G401 (cell line): ENCODE data around the gene ZNF488. TPM values are rescaled to one million over a fixed set of nuclear protein-coding genes. Genes with fewer than 3 reads are reported as not detected.

Source experiments
- DNase-seq: peaks from one replicate; pipeline ENCODE4 v3.0.0-alpha.2; 2015; ENCODE audit warnings: low spot score
- in situ Hi-C: cut with HindIII; loops from 2 replicates; pipeline ENCODE4 v1.10.0; 2016; ENCODE audit warnings: low sequenced_read_pairs, mixed read lengths
- total RNA-seq: library from RNA; depleted of rRNA; stranded (reverse); fragments of >200 nt; shearing (Covaris generic); gene quantifications from 2 replicates; pipeline ENCODE4 v1.2.3, GENCODE V29; 2014

The ZNF488 gene
- total RNA-seq, 1 experiment from 2014 or later = not detected

- DNase-seq = no peak
- in situ Hi-C loops = no loop called here
These were observed 13.9 kb downstream of the ZNF488 start for GRCh38 chr10:47370015-47370767.

DNA sequence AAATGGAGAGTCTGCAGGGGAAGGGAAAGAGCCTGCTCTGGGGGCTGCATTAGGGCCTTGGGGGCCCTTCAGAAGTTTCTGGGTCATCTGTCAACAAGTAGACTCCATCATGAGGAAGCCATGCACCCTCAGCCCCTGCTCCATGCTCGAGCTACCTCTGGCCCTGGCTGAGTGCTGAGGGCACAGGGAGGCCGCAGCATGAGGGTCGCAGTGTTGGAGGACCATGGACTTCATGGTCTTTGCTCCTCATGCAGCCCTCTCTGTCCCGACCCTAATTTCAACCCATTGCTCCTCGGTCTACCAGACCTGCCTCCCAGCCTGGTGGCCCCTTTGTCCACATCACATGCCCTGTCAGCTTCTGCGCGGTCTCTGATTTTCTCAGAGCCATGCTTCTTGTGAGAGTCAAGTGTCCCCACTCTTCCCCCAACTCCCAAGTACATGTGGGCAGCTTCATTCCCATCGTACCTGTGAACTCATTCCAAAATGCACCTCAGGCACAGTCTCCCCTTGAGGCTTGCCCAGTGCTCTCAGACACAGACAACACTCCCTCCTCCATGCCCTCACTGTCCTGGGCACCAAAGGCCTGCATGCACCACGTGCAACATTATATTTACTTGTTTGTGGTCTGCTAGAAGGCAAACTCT lies 14.7 kb downstream of the ZNF488 start:
- in situ Hi-C loops = no loop called here
- DNase-seq = no peak

- in situ Hi-C loops = no loop called here
- peak; percentile 52 for DNase-seq
These were observed 15.5 kb downstream of the ZNF488 start for GRCh38 chr10:47368431-47369180.

GRCh38 chr10:47367646-47368045 lies 16.4 kb downstream of the ZNF488 start:
- DNase-seq = no peak
- in situ Hi-C loops = no loop called here

DNA sequence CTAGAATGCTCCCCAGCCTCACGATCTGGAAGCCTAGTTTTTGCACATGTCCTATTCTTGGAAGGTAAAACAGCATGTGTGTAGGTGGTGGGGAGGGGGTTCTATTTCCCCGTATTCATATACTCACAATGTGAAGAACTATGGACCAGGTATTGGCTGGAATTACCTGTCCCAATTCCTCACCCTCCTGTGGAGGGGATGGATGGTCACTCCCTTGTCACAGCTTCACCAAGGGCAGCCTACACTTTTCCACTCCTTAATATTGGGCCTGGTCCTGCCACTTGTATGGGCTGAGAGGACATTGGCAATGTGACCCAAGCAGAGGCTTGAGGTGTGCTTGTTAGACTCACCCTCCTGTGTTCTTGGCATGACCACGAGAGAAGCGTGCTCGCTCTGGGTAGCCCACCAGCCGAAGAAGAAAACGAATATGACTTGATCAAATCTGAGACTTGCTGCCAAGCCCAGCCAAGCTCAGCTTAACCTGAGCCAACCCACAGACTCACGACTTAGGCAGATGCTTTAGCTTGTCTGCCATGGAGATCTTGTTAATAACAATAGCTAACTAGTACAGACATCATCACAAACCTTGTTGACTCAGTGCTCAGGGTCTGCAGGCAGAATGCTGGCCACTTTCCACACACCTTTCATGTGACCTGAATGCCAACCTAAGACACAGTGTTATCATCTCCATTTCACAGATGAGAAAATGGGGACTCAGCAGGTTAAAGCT lies 17.2 kb downstream of the ZNF488 start:
- in situ Hi-C loops = no loop called here
- DNase-seq = no peak

DNA sequence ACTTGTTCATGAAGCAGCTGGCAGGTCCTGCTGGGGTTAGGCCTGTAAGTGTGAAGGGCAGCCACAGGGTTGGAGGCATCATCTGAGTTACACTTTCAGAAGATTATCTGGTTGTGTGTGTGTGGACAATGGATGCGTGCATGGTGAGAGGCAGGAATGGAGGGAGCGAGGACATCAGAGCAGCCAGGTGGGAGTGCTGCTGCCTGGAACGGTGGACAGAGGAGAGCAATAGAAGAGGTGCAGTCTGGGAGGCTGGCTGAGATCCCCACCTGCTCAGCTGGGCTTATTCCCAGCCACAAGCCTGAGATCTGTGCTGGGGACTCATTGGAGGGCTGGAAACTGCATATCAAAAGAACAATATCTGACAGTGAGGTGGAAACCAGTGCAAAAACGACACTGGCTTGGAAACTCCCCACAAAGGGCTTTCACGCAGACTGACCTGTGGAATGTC lies 17.9 kb downstream of the ZNF488 start:
- in situ Hi-C loops = no loop called here
- DNase-seq = peak; percentile 55

GRCh38 chr10:47365431-47366180 lies 18.5 kb downstream of the ZNF488 start:
- in situ Hi-C loops = no loop called here
- no peak for DNase-seq

DNA sequence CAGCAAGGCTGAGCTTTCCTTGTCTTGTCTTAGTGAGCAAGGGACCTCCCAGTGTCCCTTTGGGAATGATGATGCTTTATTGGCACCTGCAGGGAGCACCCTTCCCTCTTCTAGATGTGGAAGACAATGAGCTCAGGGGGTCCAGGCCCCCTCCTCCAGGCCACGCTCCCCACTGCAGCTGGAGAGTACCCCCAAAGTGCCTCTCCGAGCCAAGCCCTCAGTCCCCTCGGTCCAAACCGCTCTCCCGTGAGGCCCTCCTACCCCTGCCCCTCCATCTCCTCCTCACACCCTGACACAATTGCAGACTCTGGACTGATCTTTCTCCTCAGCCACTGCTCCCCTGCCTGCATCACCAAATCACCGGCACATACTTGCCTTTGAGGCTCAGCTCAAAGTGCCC lies 19.2 kb downstream of the ZNF488 start:
- in situ Hi-C loops = no loop called here
- DNase-seq = no peak

DNA sequence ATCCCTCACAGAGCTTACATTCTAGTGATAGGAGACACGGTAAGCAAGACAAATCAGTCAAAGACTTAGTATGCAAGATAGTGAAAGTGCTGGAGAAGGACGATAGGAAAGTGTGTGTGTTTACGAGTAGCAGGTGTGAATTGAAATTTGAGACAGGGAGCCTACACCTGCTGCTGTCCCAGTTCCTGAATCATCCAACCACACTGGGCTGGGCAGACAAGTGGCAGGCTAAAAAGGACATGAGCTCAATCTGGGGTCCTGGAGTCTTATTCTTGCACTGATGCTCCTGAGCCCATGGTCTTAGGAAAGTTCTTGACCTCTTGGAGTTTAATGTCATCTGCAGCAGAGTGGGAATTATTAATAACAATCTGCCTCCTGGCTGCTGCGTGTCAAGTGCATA lies 19.7 kb downstream of the ZNF488 start:
- DNase-seq = no peak
- in situ Hi-C loops = no loop called here

- in situ Hi-C loops = no loop called here
- DNase-seq = no peak
These were observed 20.3 kb downstream of the ZNF488 start for GRCh38 chr10:47363781-47364180.

GRCh38 chr10:47362199-47362598 lies 21.9 kb downstream of the ZNF488 start:
- in situ Hi-C loops = no loop called here
- no peak for DNase-seq

GRCh38 chr10:47361293-47361692 lies 22.8 kb downstream of the ZNF488 start:
- in situ Hi-C loops = no loop called here

DNA sequence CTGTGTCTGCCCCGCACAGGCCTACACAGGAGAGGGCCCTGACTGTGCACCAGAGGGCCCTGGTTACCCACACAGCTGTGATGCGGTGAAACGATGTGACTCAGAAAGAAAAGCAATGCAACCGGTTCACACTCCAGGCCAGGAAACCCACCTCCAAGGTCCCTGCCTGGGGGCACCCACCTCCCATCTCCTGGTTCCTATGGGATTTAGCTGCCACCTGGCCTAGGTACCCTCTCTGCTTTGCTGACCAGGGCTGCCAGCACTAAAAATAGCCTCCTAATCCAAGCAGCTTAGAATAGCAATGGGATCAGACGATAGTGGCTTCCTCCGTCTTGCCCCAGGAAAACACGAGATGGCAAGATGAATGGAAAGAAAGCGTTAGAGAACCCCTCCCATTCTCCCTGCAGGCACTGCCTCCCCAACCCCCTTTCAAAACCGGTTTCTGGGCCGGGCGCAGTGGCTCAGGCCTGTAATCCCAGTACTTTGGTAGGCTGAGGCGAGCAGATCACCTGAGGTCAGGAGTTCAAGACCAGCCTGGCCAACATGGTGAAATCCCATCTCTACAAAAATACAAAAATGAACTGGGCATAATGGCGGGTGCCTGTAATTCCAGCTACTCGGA lies 23.6 kb downstream of the ZNF488 start:
- in situ Hi-C loops = no loop called here
- no peak for DNase-seq

More at GRCh38 chr10:47361293-47361692, 22.8 kb downstream of the ZNF488 start:
- no peak for DNase-seq

DNA sequence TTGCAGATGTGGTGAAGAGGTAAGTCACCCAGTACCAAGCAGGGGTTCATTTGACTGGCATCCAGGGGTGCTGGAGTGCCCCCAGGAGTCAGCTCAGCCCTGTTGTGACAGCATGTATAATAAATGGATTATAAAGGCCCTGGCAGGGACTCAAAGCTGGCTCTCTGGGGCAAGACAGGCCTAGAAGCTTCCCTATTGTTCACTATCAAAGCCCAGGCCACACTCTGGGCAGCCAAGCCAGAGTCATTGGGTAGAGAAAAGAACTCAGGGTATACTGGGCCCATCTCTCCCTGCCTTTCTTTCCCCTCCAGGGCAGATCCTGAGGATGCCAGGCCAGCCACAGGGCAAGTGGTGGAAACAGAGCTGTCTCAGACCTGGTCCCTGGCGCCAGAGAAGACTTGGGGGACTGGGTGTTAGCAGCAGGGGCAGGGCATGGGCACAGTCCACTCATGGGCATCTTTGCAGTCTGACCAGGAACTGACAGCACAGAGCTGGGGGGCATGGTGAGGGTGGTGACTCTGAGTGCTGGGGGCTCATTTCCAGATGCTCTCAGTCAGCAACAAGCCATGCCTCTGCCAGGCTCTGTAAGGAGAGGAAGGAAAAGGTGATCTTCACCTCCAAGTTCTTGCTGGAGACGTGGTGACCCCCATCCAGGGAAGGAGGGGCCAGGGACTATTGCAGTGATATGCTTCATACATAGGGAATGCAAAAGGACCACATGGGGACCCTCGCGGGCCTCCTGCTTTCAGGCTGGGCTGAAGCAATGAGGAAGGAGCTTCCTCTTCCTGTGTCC lies 24.3 kb downstream of the ZNF488 start:
- DNase-seq = no peak
- in situ Hi-C loops = no loop called here

DNA sequence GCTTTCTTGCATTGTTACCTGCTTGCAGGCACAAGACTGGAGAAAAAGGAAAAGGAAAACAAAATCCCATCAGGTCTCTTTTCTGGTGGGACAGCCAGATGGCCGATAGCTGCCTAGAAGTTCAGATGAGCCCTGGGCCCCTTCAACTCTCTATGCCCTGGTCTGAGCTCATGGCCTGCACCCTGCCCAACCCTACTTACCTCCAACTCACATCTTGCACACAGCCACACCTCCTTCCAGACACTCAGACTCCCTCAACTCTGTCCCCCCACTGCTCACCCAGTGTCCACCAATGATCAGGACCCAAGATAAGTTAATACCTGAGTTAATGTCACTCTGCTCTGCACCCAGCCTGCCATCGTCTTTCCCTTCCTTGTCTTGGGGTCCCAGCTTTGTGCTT lies 25.0 kb downstream of the ZNF488 start:
- in situ Hi-C loops = no loop called here
- DNase-seq = no peak

DNA sequence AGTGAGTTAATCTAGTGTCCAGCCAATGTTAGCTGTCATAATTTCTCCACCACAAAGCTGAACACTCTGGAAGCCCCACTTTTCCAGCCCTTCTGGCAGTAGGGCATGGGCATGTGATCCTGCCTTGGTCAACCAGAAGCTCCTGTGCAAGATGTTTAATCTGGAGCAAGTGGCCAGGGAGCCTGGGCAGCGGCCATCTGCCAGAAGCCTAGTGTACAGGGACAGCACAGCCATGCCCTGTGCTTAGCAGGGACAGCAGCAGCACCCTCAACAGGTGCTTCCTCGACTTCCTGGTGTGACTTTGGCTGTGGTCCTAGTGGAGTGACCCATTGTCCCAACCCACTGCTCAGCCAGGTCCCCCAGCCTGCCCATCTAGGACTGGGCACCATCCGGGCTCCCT lies 25.6 kb downstream of the ZNF488 start:
- peak; percentile 79 for DNase-seq
- in situ Hi-C loops = no loop called here

GRCh38 chr10:47357911-47358310 lies 26.2 kb downstream of the ZNF488 start:
- no peak for DNase-seq
- in situ Hi-C loops = no loop called here

DNA sequence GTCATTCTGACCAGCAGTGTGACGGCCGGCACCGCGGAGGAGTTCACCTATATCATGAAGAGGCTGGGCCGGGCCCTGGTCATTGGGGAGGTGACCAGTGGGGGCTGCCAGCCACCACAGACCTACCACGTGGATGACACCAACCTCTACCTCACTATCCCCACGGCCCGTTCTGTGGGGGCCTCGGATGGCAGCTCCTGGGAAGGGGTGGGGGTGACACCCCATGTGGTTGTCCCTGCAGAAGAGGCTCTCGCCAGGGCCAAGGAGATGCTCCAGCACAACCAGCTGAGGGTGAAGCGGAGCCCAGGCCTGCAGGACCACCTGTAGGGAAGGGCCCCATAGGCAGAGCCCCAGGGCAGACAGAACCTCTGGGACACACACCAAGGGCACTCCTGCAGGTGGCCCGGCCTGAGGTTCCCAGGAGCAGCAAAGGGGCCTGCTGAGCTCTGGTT lies 26.9 kb downstream of the ZNF488 start:
- DNase-seq = no peak
- in situ Hi-C loops = no loop called here
